ENCODE measurements around the gene USHBP1.

Gene USHBP1

GRCh38 chr19:17235300-17235970 lies 29.1 kb downstream of the USHBP1 start:
- 0 out of 2 replicates have a peak, but pooled peaks cover 4% of the 10 kb centered on the region for H3K4me1 ChIP-seq (ENCODE audit: low read length)
- H3K27me3 ChIP-seq (replicated peaks; ENCODE audit: insufficient read depth, low read length), result no peaks in the 10 kb centered on the region
- H3K36me3 ChIP-seq (replicated peaks; ENCODE audit: insufficient read depth, low read length), result no peaks in the 10 kb centered on the region
- H3K4me2 ChIP-seq (ENCODE audit: low read depth, low read length), result peak overlapping the region; percentile 99
- no peaks in the 10 kb centered on the region for H4K20me1 ChIP-seq (ENCODE audit: insufficient read depth, low read length)
- TF ChIP-seq EZH2 (optimal IDR thresholded peaks at IDR 0.05; ENCODE audit: low read depth, low read length), result no peak
- TF ChIP-seq CTCF (IDR thresholded peaks at IDR 0.05; ENCODE audit: low read length), result peak; percentile 56
- H3K4me3 ChIP-seq (ENCODE audit: low read length), result peak overlapping the region; percentile 78
- H3K79me2 ChIP-seq (ENCODE audit: low read length), result peaks cover 4% of the 10 kb centered on the region; the same call in 1 of the 2 replicates
- no peaks in the 10 kb centered on the region for H3K9me3 ChIP-seq (replicated peaks; ENCODE audit: insufficient read depth, low read length)
- no peaks in the 10 kb centered on the region for H3F3A ChIP-seq (ENCODE audit: insufficient read depth, low read length)
- peak overlapping the region; percentile 79 for H2AFZ ChIP-seq (ENCODE audit: low read length)
- no peak overlapping the region; the same call in 1 of the 2 replicates for H3K27ac ChIP-seq (ENCODE audit: low read length)
- DNase-seq, result peak; percentile 74
- peak overlapping the region; percentile 48; the same call in 1 of the 2 replicates for H3K9ac ChIP-seq (ENCODE audit: low read length)
- H3K9me2 ChIP-seq (replicated peaks; ENCODE audit: insufficient read depth, low read length), result no peaks in the 10 kb centered on the region

DNA sequence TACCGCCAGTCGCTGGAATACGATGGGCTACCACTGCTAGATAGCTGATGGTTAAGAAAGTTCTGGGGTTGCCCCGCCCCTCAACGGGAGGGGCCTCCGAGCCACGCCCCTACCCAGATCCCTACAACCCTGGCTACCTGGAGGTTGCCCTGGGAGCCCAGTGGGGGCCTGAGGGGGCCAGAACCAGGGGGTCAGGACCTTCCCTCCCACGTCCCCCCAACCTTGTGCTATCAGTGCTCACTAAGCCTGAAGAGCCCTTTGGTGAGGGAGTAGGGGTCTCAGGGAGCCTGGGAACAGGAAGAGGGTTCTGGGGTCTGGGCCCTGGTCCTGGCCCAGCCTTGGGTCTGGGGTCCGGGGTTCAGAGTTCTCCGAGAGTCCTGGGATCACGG lies 29.6 kb downstream of the USHBP1 start:
- no peak overlapping the region for H3K27ac ChIP-seq (ENCODE audit: low read length)
- H3K4me1 ChIP-seq (ENCODE audit: low read length), result 0 out of 2 replicates have a peak, but pooled peaks cover 4% of the 10 kb centered on the region
- H3K9me3 ChIP-seq (replicated peaks; ENCODE audit: insufficient read depth, low read length), result no peaks in the 10 kb centered on the region
- H3K9ac ChIP-seq (ENCODE audit: low read length), result peak overlapping the region; percentile 48; the same call in 1 of the 2 replicates
- no peaks in the 10 kb centered on the region for H4K20me1 ChIP-seq (ENCODE audit: insufficient read depth, low read length)
- DNase-seq, result peak; percentile 66
- no peaks in the 10 kb centered on the region for H3F3A ChIP-seq (ENCODE audit: insufficient read depth, low read length)
- peaks cover 4% of the 10 kb centered on the region; the same call in 1 of the 2 replicates for H3K79me2 ChIP-seq (ENCODE audit: low read length)
- H3K36me3 ChIP-seq (replicated peaks; ENCODE audit: insufficient read depth, low read length), result no peaks in the 10 kb centered on the region
- peak overlapping the region; percentile 99 for H3K4me2 ChIP-seq (ENCODE audit: low read depth, low read length)
- H3K4me3 ChIP-seq (ENCODE audit: low read length), result peak overlapping the region; percentile 78
- no peaks in the 10 kb centered on the region for H3K27me3 ChIP-seq (replicated peaks; ENCODE audit: insufficient read depth, low read length)
- H2AFZ ChIP-seq (ENCODE audit: low read length), result peak overlapping the region; percentile 79
- TF ChIP-seq CTCF (IDR thresholded peaks at IDR 0.05; ENCODE audit: low read length), result no peak
- no peak for TF ChIP-seq EZH2phosphoT487 (IDR thresholded peaks at IDR 0.05; ENCODE audit: low read length)
- TF ChIP-seq EZH2 (optimal IDR thresholded peaks at IDR 0.05; ENCODE audit: low read depth, low read length), result no peak
- H3K9me2 ChIP-seq (replicated peaks; ENCODE audit: insufficient read depth, low read length), result no peaks in the 10 kb centered on the region

- no peaks in the 10 kb centered on the region for H3K36me3 ChIP-seq (replicated peaks; ENCODE audit: insufficient read depth, low read length)
Measured at GRCh38 chr19:17232258-17232657, 32.3 kb downstream of the USHBP1 start.

More at GRCh38 chr19:17232258-17232657, 32.3 kb downstream of the USHBP1 start:
- H2AFZ ChIP-seq (ENCODE audit: low read length), result no peak overlapping the region
- H4K20me1 ChIP-seq (ENCODE audit: insufficient read depth, low read length), result no peaks in the 10 kb centered on the region
- no peak for DNase-seq
- no peaks in the 10 kb centered on the region for H3K9me2 ChIP-seq (replicated peaks; ENCODE audit: insufficient read depth, low read length)
- no peak overlapping the region for H3K27ac ChIP-seq (ENCODE audit: low read length)
- H3K9ac ChIP-seq (ENCODE audit: low read length), result no peak overlapping the region
- no peaks in the 10 kb centered on the region for H3K27me3 ChIP-seq (replicated peaks; ENCODE audit: insufficient read depth, low read length)
- H3K4me2 ChIP-seq (ENCODE audit: low read depth, low read length), result no peak overlapping the region
- H3K4me1 ChIP-seq (ENCODE audit: low read length), result 0 out of 2 replicates have a peak, but pooled peaks cover 4% of the 10 kb centered on the region
- no peak for TF ChIP-seq EZH2phosphoT487 (IDR thresholded peaks at IDR 0.05; ENCODE audit: low read length)
- TF ChIP-seq CTCF (IDR thresholded peaks at IDR 0.05; ENCODE audit: low read length), result no peak
- no peak for TF ChIP-seq EZH2 (optimal IDR thresholded peaks at IDR 0.05; ENCODE audit: low read depth, low read length)
- no peaks in the 10 kb centered on the region for H3F3A ChIP-seq (ENCODE audit: insufficient read depth, low read length)
- H3K79me2 ChIP-seq (ENCODE audit: low read length), result peaks cover 4% of the 10 kb centered on the region; the same call in 1 of the 2 replicates
- no peak overlapping the region for H3K4me3 ChIP-seq (ENCODE audit: low read length)
- no peaks in the 10 kb centered on the region for H3K9me3 ChIP-seq (replicated peaks; ENCODE audit: insufficient read depth, low read length)
